Sigmoid colon (tissue), 4 donors: ENCODE measurements around the gene OPCML.

Experiments
- POLR2A ChIP-seq, 2 donors: fragments of 450-650 bp; IDR thresholded peaks; one replicate each; pipeline ENCODE4 v1.6.1; 2016; ENCODE audit warnings: antibody characterized with exemption in 2 of 2, mild to moderate bottlenecking in 2 of 2, moderate library complexity in 2 of 2
- POLR2AphosphoS5 ChIP-seq, 4 donors: sonication (generic); formaldehyde crosslinking; IDR thresholded peaks; one replicate each; pipeline ENCODE4 v1.6.1; 2017; ENCODE audit warnings: antibody characterized with exemption in 4 of 4
- TF ChIP-seq, protein P1 (sequence below), 4 experiments: fragments of 450-650 bp in 3 of 4; fragments of 200-600 bp in 1 of 4; IDR thresholded peaks; one replicate each; pipeline ENCODE4 v1.5.1; 2016 to 2019; ENCODE audit warnings: antibody characterized with exemption in 4 of 4, mild to moderate bottlenecking in 3 of 4, moderate library complexity in 2 of 4

DNA sequence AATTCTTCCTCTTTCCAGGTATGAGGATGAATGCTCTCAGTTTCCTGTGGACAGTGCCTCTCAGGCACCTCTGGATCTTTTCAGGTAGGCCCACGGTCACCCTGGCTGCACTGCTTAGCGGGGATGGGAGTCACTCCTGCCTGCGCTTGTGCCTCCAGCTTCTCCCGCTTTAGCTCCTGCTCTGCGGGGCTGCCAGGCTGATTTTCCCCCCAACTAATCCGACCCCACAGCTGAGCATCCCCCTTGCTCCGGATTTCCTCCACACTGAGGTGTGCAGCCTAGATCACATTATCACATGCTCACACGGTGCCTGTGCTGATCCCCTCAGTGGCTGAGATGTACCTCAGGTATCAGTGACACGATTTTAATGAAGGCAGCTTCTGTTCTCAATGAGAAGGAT is 879.1 kb downstream of the OPCML start:
- TF ChIP-seq POLR2A (IDR thresholded peaks at IDR 0.05) (no peak), POLR2AphosphoS5 (IDR thresholded peaks at IDR 0.05) (no peak)
- TF ChIP-seq, protein P1, sequence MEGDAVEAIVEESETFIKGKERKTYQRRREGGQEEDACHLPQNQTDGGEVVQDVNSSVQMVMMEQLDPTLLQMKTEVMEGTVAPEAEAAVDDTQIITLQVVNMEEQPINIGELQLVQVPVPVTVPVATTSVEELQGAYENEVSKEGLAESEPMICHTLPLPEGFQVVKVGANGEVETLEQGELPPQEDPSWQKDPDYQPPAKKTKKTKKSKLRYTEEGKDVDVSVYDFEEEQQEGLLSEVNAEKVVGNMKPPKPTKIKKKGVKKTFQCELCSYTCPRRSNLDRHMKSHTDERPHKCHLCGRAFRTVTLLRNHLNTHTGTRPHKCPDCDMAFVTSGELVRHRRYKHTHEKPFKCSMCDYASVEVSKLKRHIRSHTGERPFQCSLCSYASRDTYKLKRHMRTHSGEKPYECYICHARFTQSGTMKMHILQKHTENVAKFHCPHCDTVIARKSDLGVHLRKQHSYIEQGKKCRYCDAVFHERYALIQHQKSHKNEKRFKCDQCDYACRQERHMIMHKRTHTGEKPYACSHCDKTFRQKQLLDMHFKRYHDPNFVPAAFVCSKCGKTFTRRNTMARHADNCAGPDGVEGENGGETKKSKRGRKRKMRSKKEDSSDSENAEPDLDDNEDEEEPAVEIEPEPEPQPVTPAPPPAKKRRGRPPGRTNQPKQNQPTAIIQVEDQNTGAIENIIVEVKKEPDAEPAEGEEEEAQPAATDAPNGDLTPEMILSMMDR (IDR thresholded peaks at IDR 0.05): no peak
